H9 (cell line): ENCODE results near the gene NPAS3. TPM values are rescaled to one million over a fixed set of nuclear protein-coding genes. Genes with fewer than 3 reads are reported as not detected.

Experiments used
- DNase-seq: peaks from one replicate; pipeline ENCODE4 v3.0.0-alpha.2; 2017
- H2AFZ ChIP-seq: one replicate; pipeline ENCODE4 v1.6.1; 2013; ENCODE audit warnings: mild to moderate bottlenecking, low read length, control low read depth, moderate library complexity
- H2AK5ac ChIP-seq: 2 replicates; pipeline ENCODE4 v1.6.1; 2013; ENCODE audit warnings: low read length, control low read depth, mixed read lengths; ENCODE audit not compliant: insufficient read length
- H2BK120ac ChIP-seq: one replicate; pipeline ENCODE4 v1.6.1; 2013; ENCODE audit warnings: low read depth, mild to moderate bottlenecking, low read length, control low read depth, inconsistent platforms; ENCODE audit not compliant: poor library complexity, severe bottlenecking
- H2BK12ac ChIP-seq: 2 replicates; pipeline ENCODE4 v1.6.1; 2013; ENCODE audit warnings: low read length, control low read depth, mixed read lengths, low read depth; ENCODE audit not compliant: insufficient read length
- H2BK15ac ChIP-seq: 2 replicates; pipeline ENCODE4 v1.6.1; 2013; ENCODE audit warnings: low read depth, low read length, control low read depth
- H2BK20ac ChIP-seq: one replicate; pipeline ENCODE4 v1.6.1; 2013; ENCODE audit warnings: low read depth, mild to moderate bottlenecking, low read length, control low read depth, inconsistent platforms; ENCODE audit not compliant: poor library complexity, severe bottlenecking
- H2BK5ac ChIP-seq: 2 replicates; pipeline ENCODE4 v1.6.1; 2013; ENCODE audit warnings: low read length, control low read depth, mixed read lengths; ENCODE audit not compliant: insufficient read length
- H3K14ac ChIP-seq: 2 replicates; pipeline ENCODE4 v1.6.1; 2013; ENCODE audit warnings: low read length, control low read depth; ENCODE audit not compliant: insufficient read depth
- H3K18ac ChIP-seq: 2 replicates; pipeline ENCODE4 v1.6.1; 2013; ENCODE audit warnings: low read depth, mild to moderate bottlenecking, mixed read lengths, low read length, control low read depth; ENCODE audit not compliant: insufficient read length
- H3K23ac ChIP-seq: 2 replicates; pipeline ENCODE4 v1.6.1; 2013; ENCODE audit warnings: low read length, control low read depth, mixed read lengths, low read depth; ENCODE audit not compliant: insufficient read length
- H3K23me2 ChIP-seq: 2 replicates; pipeline ENCODE4 v1.6.1; 2013; ENCODE audit warnings: low read depth, mild to moderate bottlenecking, mixed read lengths, low read length, control low read depth; ENCODE audit not compliant: insufficient read length, poor library complexity, severe bottlenecking
- H3K27ac ChIP-seq: 2 replicates; pipeline ENCODE4 v1.5.1; 2013; ENCODE audit warnings: low read length, control low read depth, mixed read lengths, low read depth; ENCODE audit not compliant: insufficient read length
- H3K27me3 ChIP-seq: 2 replicates; pipeline ENCODE4 v1.6.1; 2013; ENCODE audit warnings: low read length, control low read depth, inconsistent platforms; ENCODE audit not compliant: insufficient read depth
- H3K4ac ChIP-seq: 2 replicates; pipeline ENCODE4 v1.6.1; 2013; ENCODE audit warnings: low read depth, mild to moderate bottlenecking, control low read depth, inconsistent platforms, low read length, moderate library complexity
- H3K4me1 ChIP-seq: 2 replicates; pipeline ENCODE4 v1.6.1; 2013; ENCODE audit warnings: low read length, control low read depth, inconsistent platforms; ENCODE audit not compliant: insufficient read depth
- H3K4me2 ChIP-seq: 2 replicates; pipeline ENCODE4 v1.6.1; 2013; ENCODE audit warnings: low read length, control low read depth, mixed read lengths; ENCODE audit not compliant: insufficient read length, insufficient read depth
- H3K56ac ChIP-seq: 2 replicates; pipeline ENCODE4 v1.6.1; 2013; ENCODE audit warnings: low read depth, mild to moderate bottlenecking, mixed read lengths, low read length, control low read depth; ENCODE audit not compliant: insufficient read length
- H3K79me1 ChIP-seq: 2 replicates; pipeline ENCODE4 v1.6.1; 2013; ENCODE audit warnings: low read depth, mild to moderate bottlenecking, moderate library complexity, low read length, control low read depth, inconsistent platforms; ENCODE audit not compliant: insufficient read depth, poor library complexity, severe bottlenecking
- H3K79me2 ChIP-seq: 2 replicates; pipeline ENCODE4 v1.6.1; 2013; ENCODE audit warnings: low read length, control low read depth, inconsistent platforms; ENCODE audit not compliant: insufficient read depth
- H3K9ac ChIP-seq: 2 replicates; pipeline ENCODE4 v1.6.1; 2013; ENCODE audit warnings: low read length, control low read depth, mixed read lengths; ENCODE audit not compliant: insufficient read length; ENCODE audit errors: extremely low read depth
- H3K9me3 ChIP-seq: one replicate; pipeline ENCODE4 v1.6.1; 2013; ENCODE audit warnings: low read depth, low read length, inconsistent platforms; ENCODE audit not compliant: control insufficient read depth
- H3T11ph ChIP-seq: one replicate; pipeline ENCODE4 v1.6.1; 2013; ENCODE audit warnings: mild to moderate bottlenecking, low read length, control low read depth, inconsistent platforms
- H4K20me1 ChIP-seq: one replicate; pipeline ENCODE4 v1.6.1; 2013; ENCODE audit not compliant: control insufficient read depth, insufficient read length, insufficient read depth
- H4K5ac ChIP-seq: 2 replicates; pipeline ENCODE4 v1.6.1; 2013; ENCODE audit warnings: low read depth, mild to moderate bottlenecking, mixed read lengths, low read length, control low read depth; ENCODE audit not compliant: insufficient read length
- H4K8ac ChIP-seq: replicated peaks from 2 replicates; pipeline ENCODE4 v1.6.1; 2013; ENCODE audit warnings: low read length, control low read depth, mixed read lengths, low read depth; ENCODE audit not compliant: insufficient read length
- H4K91ac ChIP-seq: 2 replicates; pipeline ENCODE4 v1.6.1; 2013; ENCODE audit warnings: low read depth, mild to moderate bottlenecking, moderate library complexity, mixed read lengths, low read length, control low read depth; ENCODE audit not compliant: insufficient read length
- H3K27ac Mint-ChIP-seq, 3 experiments: 2 replicates in 2 of 3; 3 replicates in 1 of 3; pipeline ENCODE4 v1.8.0; 2020 to 2021; ENCODE audit warnings: mixed read lengths in 3 of 3, mild to moderate bottlenecking in 1 of 3, moderate library complexity in 1 of 3
- H3K27me3 Mint-ChIP-seq: 2 replicates; pipeline ENCODE4 v1.8.0; 2021; ENCODE audit warnings: low read depth, mild to moderate bottlenecking, moderate library complexity, mixed read lengths
- H3K36me3 Mint-ChIP-seq, 3 experiments: 2 replicates in 2 of 3; 3 replicates in 1 of 3; pipeline ENCODE4 v1.8.0; 2020 to 2021; ENCODE audit warnings: low read depth in 3 of 3, mixed read lengths in 3 of 3; ENCODE audit not compliant: insufficient read depth in 1 of 3
- H3K4me1 Mint-ChIP-seq, 2 experiments: 2 replicates each; pipeline ENCODE4 v1.8.0; 2020; ENCODE audit warnings: mixed read lengths in 2 of 2
- H3K4me3 Mint-ChIP-seq, 2 experiments: 2 replicates in 1 of 2; 3 replicates in 1 of 2; pipeline ENCODE4 v1.8.0; 2020 to 2021; ENCODE audit warnings: mild to moderate bottlenecking in 2 of 2, mixed read lengths in 2 of 2, moderate library complexity in 1 of 2
- H3K9me3 Mint-ChIP-seq, 2 experiments: 2 replicates in 1 of 2; 3 replicates in 1 of 2; pipeline ENCODE4 v1.8.0; 2020; ENCODE audit warnings: mild to moderate bottlenecking in 2 of 2, mixed read lengths in 2 of 2, moderate library complexity in 1 of 2
- whole genome bisulfite sequencing: extraction: QIAGEN DNeasy Blood & Tissue Kit; methylation state at CpG from one replicate; pipeline ENCODE4 v1.1.7; 2013; ENCODE audit warnings: missing lambda C conversion rate, low lambda C conversion rate, mixed read lengths; ENCODE audit not compliant: insufficient read length; ENCODE audit errors: extremely low coverage; 5-methylcytosine and 5-hydroxymethylcytosine counted together
- total RNA-seq: library from RNA; stranded (reverse); gene quantifications from 2 replicates; pipeline ENCODE4 v1.2.1, GENCODE V29; 2021
- TF ChIP-seq, protein P1 (sequence below): fragments of 200-600 bp; sonication (generic); conservative IDR thresholded peaks from 3 replicates; pipeline ENCODE4 v1.8.0; 2021; ENCODE audit warnings: antibody characterized with exemption, mild to moderate bottlenecking

Gene NPAS3
- total RNA-seq, 1 experiment from 2014 or later, result 0.17 TPM

DNA sequence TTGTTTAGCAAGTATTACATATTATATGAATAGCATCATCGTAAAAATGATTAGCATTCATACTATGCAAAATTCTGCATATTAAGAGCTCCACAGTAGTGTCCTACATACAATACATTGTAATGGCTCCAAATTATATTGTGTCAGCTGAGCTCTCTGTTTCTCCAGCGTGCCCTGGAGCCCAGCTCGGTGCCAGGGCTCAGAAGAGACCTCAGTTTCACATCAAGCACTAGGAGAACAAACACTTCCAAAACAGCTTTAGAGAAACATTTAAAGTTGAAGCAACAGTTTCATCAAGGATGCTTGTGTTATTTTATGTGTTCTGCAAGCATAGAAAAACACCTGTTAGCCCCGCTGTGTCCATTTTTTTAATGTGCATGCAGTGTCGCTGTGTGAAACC, 555.3 kb downstream of the NPAS3 start:
- H3K9ac ChIP-seq, result no peak overlapping the region
- H3K23ac ChIP-seq, result no peak overlapping the region
- no peaks in the 10 kb centered on the region for H3K9me3 ChIP-seq
- H3T11ph ChIP-seq, result no peak overlapping the region
- H3K56ac ChIP-seq, result no peak overlapping the region
- no peaks in the 10 kb centered on the region for H3K79me2 ChIP-seq
- no CpG with 5 or more reads among the region's 5 CpGs for WGBS
- H3K79me1 ChIP-seq, result no peaks in the 10 kb centered on the region
- H3K23me2 ChIP-seq, result no peaks in the 10 kb centered on the region
- H3K27ac Mint-ChIP-seq, result no peak overlapping the region
- H2BK15ac ChIP-seq, result no peak overlapping the region
- no peak overlapping the region for H2BK120ac ChIP-seq
- H3K9me3 Mint-ChIP-seq, result peaks cover 14 to 17% of the 10 kb centered on the region in 2 experiments; a peak in 4 of 5 replicates
- peaks cover 8% of the 10 kb centered on the region in 2 experiments; a peak in 2 of 4 replicates for H3K4me1 Mint-ChIP-seq
- no peaks in the 10 kb centered on the region for H4K20me1 ChIP-seq
- TF ChIP-seq, protein P1, sequence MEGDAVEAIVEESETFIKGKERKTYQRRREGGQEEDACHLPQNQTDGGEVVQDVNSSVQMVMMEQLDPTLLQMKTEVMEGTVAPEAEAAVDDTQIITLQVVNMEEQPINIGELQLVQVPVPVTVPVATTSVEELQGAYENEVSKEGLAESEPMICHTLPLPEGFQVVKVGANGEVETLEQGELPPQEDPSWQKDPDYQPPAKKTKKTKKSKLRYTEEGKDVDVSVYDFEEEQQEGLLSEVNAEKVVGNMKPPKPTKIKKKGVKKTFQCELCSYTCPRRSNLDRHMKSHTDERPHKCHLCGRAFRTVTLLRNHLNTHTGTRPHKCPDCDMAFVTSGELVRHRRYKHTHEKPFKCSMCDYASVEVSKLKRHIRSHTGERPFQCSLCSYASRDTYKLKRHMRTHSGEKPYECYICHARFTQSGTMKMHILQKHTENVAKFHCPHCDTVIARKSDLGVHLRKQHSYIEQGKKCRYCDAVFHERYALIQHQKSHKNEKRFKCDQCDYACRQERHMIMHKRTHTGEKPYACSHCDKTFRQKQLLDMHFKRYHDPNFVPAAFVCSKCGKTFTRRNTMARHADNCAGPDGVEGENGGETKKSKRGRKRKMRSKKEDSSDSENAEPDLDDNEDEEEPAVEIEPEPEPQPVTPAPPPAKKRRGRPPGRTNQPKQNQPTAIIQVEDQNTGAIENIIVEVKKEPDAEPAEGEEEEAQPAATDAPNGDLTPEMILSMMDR, result no peak
- H3K14ac ChIP-seq, result no peak overlapping the region
- no peaks in the 10 kb centered on the region for H3K27me3 ChIP-seq
- no peak overlapping the region for H2AFZ ChIP-seq
- H4K91ac ChIP-seq, result no peak overlapping the region
- no peak overlapping the region for H4K8ac ChIP-seq
- H3K27me3 Mint-ChIP-seq, result no peaks in the 10 kb centered on the region
- H3K18ac ChIP-seq, result no peak overlapping the region
- H3K4me2 ChIP-seq, result no peak overlapping the region
- H3K27ac ChIP-seq, result no peak overlapping the region
- H2BK12ac ChIP-seq, result no peak overlapping the region
- H3K36me3 Mint-ChIP-seq, result peaks cover 6 to 13% (median 6%) of the 10 kb centered on the region in 3 experiments; a peak in 6 of 7 replicates
- H3K4ac ChIP-seq, result no peak overlapping the region
- H2BK5ac ChIP-seq, result no peak overlapping the region
- no peak overlapping the region for H3K4me3 Mint-ChIP-seq
- no peak overlapping the region for H2AK5ac ChIP-seq
- no peaks in the 10 kb centered on the region for H3K4me1 ChIP-seq
- no peak overlapping the region for H4K5ac ChIP-seq
- DNase-seq, result no peak
- H2BK20ac ChIP-seq, result no peak overlapping the region
